Calu3 (cell line): Measurements from ENCODE around the gene DIP2A. TPM values are rescaled to one million over a fixed set of nuclear protein-coding genes. Genes with fewer than 3 reads are reported as not detected.
"Not testable (repeated sequence)": the region's sequence is repeated elsewhere in the genome, so short reads cannot be mapped to it uniquely, and the experiment has no call there.

ENCODE experiments used
- BruUV-seq: library from RNA; stranded (reverse); fragments of 400-500 nt; replicated peaks from 2 replicates; lab custom pipeline; 2021; lab: Mats Ljungman, UMichigan
- CTCF ChIA-PET: fragments of 300-600 bp; sonication (Branson Sonifier 250); formaldehyde crosslinking; loops from one replicate; lab custom pipeline; 2022; ENCODE audit warnings: antibody characterized with exemption; lab: Charles Lee
- DNase-seq: peaks from one replicate; pipeline ENCODE4 v3.0.0; 2022
- H3K27ac Mint-ChIP-seq: one replicate; pipeline ENCODE4 v1.8.0; 2022; ENCODE audit warnings: mixed read lengths; ENCODE audit not compliant: unreplicated experiment
- H3K27me3 Mint-ChIP-seq: one replicate; pipeline ENCODE4 v1.8.0; 2022; ENCODE audit warnings: mixed read lengths; ENCODE audit not compliant: unreplicated experiment
- H3K36me3 Mint-ChIP-seq: one replicate; pipeline ENCODE4 v1.8.0; 2022; ENCODE audit warnings: mild to moderate bottlenecking, moderate library complexity, mixed read lengths; ENCODE audit not compliant: insufficient read depth, unreplicated experiment
- H3K4me1 Mint-ChIP-seq: one replicate; pipeline ENCODE4 v1.8.0; 2022; ENCODE audit warnings: mild to moderate bottlenecking, low read depth, mixed read lengths; ENCODE audit not compliant: unreplicated experiment
- H3K4me3 Mint-ChIP-seq: one replicate; pipeline ENCODE4 v1.8.0; 2022; ENCODE audit warnings: mild to moderate bottlenecking, low read depth, moderate library complexity, mixed read lengths; ENCODE audit not compliant: unreplicated experiment
- H3K9me3 Mint-ChIP-seq: one replicate; pipeline ENCODE4 v1.8.0; 2022; ENCODE audit warnings: low read depth, mixed read lengths; ENCODE audit not compliant: unreplicated experiment
- intact Hi-C: fragments of 100-400 bp; cut with micrococcal nuclease; formaldehyde crosslinking; loops from one replicate; pipeline ENCODE4 v1.10.0; 2022; ENCODE audit not compliant: unreplicated experiment
- total RNA-seq: library from RNA; stranded (reverse); gene quantifications from 2 replicates; pipeline ENCODE4 v1.2.3, GENCODE V29; 2022
- TF ChIP-seq, protein P1 (sequence below): fragments of 200-600 bp; IDR thresholded peaks from one replicate; pipeline ENCODE4 v1.8.0; 2022; ENCODE audit warnings: antibody characterized with exemption; ENCODE audit not compliant: unreplicated experiment

Gene DIP2A
- total RNA-seq, 1 experiment from 2014 or later = 29.3 TPM

GRCh38 chr21:46461909-46462308, 3.2 kb downstream of the DIP2A start:
- CTCF ChIA-PET = no interaction called here
- H3K27me3 Mint-ChIP-seq = no peaks in the 10 kb centered on the region
- no peak overlapping the region for H3K4me3 Mint-ChIP-seq
- no peaks in the 10 kb centered on the region for H3K4me1 Mint-ChIP-seq
- no peaks in the 10 kb centered on the region for H3K9me3 Mint-ChIP-seq
- BruUV-seq = no TSS peak
- no peak overlapping the region for H3K27ac Mint-ChIP-seq
- intact Hi-C loops = no loop called here
- DNase-seq = no peak
- TF ChIP-seq, protein P1, sequence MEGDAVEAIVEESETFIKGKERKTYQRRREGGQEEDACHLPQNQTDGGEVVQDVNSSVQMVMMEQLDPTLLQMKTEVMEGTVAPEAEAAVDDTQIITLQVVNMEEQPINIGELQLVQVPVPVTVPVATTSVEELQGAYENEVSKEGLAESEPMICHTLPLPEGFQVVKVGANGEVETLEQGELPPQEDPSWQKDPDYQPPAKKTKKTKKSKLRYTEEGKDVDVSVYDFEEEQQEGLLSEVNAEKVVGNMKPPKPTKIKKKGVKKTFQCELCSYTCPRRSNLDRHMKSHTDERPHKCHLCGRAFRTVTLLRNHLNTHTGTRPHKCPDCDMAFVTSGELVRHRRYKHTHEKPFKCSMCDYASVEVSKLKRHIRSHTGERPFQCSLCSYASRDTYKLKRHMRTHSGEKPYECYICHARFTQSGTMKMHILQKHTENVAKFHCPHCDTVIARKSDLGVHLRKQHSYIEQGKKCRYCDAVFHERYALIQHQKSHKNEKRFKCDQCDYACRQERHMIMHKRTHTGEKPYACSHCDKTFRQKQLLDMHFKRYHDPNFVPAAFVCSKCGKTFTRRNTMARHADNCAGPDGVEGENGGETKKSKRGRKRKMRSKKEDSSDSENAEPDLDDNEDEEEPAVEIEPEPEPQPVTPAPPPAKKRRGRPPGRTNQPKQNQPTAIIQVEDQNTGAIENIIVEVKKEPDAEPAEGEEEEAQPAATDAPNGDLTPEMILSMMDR = no peak
- peaks cover 31% of the 10 kb centered on the region for H3K36me3 Mint-ChIP-seq

DNA sequence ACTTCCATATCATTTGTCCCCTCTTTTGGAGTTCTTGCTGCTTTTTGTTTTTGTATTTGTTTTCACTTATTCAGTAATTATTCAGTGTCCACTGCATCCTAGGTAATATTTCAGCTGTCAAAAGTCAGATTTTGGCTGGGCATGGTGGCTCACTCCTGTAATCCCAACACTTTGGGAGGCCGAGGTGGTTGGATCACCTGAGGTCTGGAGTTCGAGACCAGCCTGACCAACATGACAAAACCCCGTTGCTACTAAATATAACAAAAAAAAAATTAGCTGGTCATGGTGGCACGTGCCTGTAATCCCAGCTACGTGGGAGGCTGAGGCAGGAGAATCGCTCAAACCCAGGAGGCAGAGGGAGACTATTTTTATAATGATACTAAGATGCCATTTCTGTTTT, 6.5 kb downstream of the DIP2A start:
- not testable (repeated sequence) for H3K27ac Mint-ChIP-seq

DNA sequence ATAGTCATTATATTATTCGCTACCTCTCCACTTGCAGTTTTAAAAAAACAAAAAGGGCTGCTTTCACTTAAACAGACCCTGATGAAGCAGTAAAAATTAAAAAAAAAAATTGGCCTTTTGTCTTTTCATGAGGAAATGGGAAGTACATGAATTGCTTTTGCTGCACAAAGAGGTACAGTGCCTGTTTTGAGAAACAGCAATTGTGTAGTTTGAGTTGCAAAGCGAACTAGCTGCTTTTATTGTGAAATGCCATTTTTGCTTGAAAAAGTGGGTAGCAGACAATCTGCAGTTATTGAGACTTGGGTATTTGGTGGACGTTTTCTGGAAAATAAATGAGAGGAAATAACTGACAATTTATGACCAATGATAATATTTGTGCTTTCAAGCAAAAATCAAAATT, 7.0 kb downstream of the DIP2A start:
- Mint-ChIP-seq H3K4me1 (no peaks in the 10 kb centered on the region), H3K4me3 (no peak overlapping the region), H3K36me3 (peaks cover 7% of the 10 kb centered on the region), H3K27me3 (no peaks in the 10 kb centered on the region), H3K27ac (no peak overlapping the region), H3K9me3 (no peaks in the 10 kb centered on the region)
- TF ChIP-seq, protein P1 = no peak
- no peak for DNase-seq
- intact Hi-C loops = no loop called here
- no TSS peak for BruUV-seq
- CTCF ChIA-PET = no interaction called here

More for the DNA sequence above, 6.5 kb downstream of the DIP2A start:
- BruUV-seq, H3K36me3 Mint-ChIP-seq, H3K9me3 Mint-ChIP-seq, H3K4me1 Mint-ChIP-seq, DNase-seq, intact Hi-C loops, CTCF ChIA-PET, H3K4me3 Mint-ChIP-seq, H3K27me3 Mint-ChIP-seq: not testable (repeated sequence)

DNA sequence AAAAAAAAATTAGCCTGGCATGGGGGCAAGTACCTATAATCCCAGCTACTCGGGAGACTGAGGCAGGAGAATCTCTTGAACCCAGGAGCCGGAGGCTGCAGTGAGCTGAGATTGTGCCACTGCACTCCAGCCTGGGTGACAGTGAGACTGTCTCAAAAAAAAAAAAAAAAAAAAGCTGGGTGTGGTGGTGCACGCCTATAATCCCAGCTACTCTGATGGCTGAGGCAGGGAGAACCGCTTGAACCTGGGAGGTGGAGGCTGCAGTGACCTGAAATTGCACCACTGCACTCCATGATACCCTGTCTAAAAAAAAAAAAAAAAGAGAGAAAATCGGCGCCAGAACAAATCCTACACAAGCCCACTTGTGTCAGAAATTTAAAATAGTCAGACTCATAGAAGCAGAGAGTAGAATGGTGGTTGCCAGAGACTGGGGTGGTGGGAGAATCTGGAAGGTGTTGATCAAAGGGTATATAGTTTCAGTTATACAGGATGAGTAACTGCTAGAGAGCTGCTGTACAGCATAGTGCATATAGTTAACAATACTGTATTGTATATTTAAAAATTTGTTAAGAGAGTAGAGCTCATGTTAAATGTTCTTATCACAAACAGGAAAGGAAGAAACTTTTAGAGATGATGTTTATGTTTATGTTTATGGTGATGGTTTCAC, 9.6 kb downstream of the DIP2A start:
- CTCF ChIA-PET = no interaction called here
- H3K4me3 Mint-ChIP-seq = no peak overlapping the region
- TF ChIP-seq, protein P1 = no peak
- H3K36me3 Mint-ChIP-seq = peaks cover 7% of the 10 kb centered on the region
- no TSS peak for BruUV-seq
- H3K27me3 Mint-ChIP-seq = no peaks in the 10 kb centered on the region
- H3K9me3 Mint-ChIP-seq = no peaks in the 10 kb centered on the region
- H3K4me1 Mint-ChIP-seq = no peaks in the 10 kb centered on the region
- no peak overlapping the region for H3K27ac Mint-ChIP-seq
- intact Hi-C loops = no loop called here
- no peak for DNase-seq

- no peak overlapping the region for H3K4me3 Mint-ChIP-seq
- H3K36me3 Mint-ChIP-seq = peaks cover 7% of the 10 kb centered on the region
- CTCF ChIA-PET = no interaction called here
- intact Hi-C loops = no loop called here
- no peaks in the 10 kb centered on the region for H3K4me1 Mint-ChIP-seq
- no peaks in the 10 kb centered on the region for H3K27me3 Mint-ChIP-seq
- no peak overlapping the region for H3K27ac Mint-ChIP-seq
- no peak for DNase-seq
- no TSS peak for BruUV-seq
- no peaks in the 10 kb centered on the region for H3K9me3 Mint-ChIP-seq
- TF ChIP-seq, protein P1 = no peak
These were observed 10.6 kb downstream of the DIP2A start for GRCh38 chr21:46469275-46469674.
